Stomach (tissue), 4 donors: Measurements from ENCODE around the gene TRO.

ENCODE experiments used
- EP300 ChIP-seq: sonication (generic); formaldehyde crosslinking; IDR thresholded peaks from one replicate; pipeline ENCODE4 v1.6.1; 2017; ENCODE audit warnings: antibody characterized with exemption
- POLR2A ChIP-seq, 4 donors: fragments of 450-650 bp; IDR thresholded peaks; one replicate each; pipeline ENCODE4 v1.6.1; 2016; ENCODE audit warnings: antibody characterized with exemption in 4 of 4, control low read depth in 2 of 4, mild to moderate bottlenecking in 1 of 4, moderate library complexity in 1 of 4
- POLR2AphosphoS5 ChIP-seq, 3 donors: sonication (generic); formaldehyde crosslinking; IDR thresholded peaks; one replicate each; pipeline ENCODE4 v1.6.1; 2016; ENCODE audit warnings: antibody characterized with exemption in 3 of 3
- TF ChIP-seq, protein P1 (sequence below), 7 experiments: fragments of 450-650 bp in 4 of 7; fragments of 200-600 bp in 3 of 7; sonication (generic) in 3 of 7; IDR thresholded peaks; one replicate each; pipeline ENCODE4 v1.5.1; 2016 to 2019; ENCODE audit warnings: antibody characterized with exemption in 7 of 7, control low read depth in 2 of 7, mild to moderate bottlenecking in 1 of 7

GRCh38 chrX:54977387-54977786 is 56.8 kb downstream of the TRO start:
- TF ChIP-seq, protein P1, sequence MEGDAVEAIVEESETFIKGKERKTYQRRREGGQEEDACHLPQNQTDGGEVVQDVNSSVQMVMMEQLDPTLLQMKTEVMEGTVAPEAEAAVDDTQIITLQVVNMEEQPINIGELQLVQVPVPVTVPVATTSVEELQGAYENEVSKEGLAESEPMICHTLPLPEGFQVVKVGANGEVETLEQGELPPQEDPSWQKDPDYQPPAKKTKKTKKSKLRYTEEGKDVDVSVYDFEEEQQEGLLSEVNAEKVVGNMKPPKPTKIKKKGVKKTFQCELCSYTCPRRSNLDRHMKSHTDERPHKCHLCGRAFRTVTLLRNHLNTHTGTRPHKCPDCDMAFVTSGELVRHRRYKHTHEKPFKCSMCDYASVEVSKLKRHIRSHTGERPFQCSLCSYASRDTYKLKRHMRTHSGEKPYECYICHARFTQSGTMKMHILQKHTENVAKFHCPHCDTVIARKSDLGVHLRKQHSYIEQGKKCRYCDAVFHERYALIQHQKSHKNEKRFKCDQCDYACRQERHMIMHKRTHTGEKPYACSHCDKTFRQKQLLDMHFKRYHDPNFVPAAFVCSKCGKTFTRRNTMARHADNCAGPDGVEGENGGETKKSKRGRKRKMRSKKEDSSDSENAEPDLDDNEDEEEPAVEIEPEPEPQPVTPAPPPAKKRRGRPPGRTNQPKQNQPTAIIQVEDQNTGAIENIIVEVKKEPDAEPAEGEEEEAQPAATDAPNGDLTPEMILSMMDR (IDR thresholded peaks at IDR 0.05), result no peak
- TF ChIP-seq POLR2A (IDR thresholded peaks at IDR 0.05) (no peak), POLR2AphosphoS5 (IDR thresholded peaks at IDR 0.05) (no peak), EP300 (no peak)
